Right kidney (tissue), 1 donor: ENCODE data around the gene ARHGAP30.
"Not testable (repeated sequence)": the region's sequence is repeated elsewhere in the genome, so short reads cannot be mapped to it uniquely, and the experiment has no call there.

Source experiments
- DNase-seq: peaks from one replicate; pipeline ENCODE4 v3.0.0-alpha.2; 2016

The ARHGAP30 gene

DNA sequence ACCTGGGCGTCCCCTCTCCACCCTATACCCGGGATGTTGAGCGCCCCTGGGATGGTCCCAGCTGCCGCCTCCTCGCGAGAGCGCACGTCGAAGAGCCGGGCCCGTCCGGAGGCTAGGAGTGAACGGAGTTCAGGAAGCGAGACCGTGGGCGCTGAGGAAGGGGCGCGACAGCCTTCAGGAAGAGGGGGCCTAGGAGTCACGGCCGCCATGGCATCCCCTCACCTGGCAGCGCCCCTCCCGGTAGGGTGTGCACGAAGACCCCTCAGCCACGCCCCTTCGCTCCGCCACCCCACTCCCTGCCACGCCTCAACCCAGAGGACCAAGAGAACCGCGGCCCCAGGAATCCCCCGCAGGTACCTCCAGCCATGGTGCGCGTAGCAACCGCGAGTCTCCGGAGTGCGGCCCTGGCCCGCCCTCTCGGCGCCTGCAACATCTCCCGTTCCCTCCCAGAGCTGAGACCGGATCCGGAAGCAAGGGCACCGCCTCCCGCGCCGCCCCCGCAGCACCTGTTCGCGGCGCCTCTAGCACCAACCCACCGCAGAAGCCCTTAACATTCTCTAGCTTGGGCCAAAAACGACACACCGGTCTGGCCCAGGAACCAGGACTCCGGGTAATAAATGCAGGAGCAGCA lies 31.1 kb downstream of the ARHGAP30 start, which contains the start of gene TSTD1:
Gene TSTD1, minus strand, starts transcription at position 442 of the 631 bp plus-strand sequence. Its CDS starts 75 bp downstream, at position 367.
- DNase-seq = peak; percentile 75

DNA sequence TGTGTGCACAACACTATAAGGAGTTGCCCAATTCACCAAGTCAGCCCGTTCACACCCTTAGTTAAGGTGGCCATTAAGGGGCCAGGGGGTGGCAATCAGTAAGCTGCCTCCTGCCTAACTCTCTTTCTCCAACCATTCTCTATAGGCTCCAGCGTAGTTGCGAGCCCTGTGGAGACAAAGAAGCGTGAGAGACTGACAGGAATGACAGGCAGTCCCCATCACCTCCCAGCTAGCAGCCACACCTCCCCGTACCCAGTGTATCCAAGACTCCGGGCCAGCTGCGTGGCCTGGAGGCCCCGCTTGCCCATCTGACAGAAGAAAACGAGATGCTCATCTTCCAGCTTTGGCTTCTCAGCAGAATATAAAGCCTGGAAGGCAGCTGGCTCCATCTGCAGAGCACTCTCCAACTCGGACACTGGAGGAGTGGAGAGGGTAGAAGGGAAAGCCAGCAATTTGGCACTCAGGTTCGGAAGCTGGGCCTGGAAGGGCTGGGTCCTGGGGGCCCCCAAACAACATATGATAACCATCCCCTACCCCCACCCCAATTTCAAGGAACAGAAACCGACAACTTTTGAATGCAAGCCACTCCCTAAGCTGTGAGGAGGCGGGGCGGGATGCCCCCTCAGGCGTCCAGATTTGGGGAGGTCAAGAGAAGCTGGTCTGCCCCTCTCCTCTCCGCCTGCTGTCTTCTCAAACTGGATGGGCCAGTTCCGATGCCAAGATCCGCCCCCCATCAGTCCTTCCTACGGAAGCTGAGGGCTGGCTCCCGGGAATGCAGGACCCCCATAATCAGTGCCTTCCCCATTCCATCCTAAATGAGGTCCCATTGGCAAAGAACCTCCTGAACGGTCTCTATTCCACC lies 31.8 kb downstream of the ARHGAP30 start:
- no peak for DNase-seq

DNA sequence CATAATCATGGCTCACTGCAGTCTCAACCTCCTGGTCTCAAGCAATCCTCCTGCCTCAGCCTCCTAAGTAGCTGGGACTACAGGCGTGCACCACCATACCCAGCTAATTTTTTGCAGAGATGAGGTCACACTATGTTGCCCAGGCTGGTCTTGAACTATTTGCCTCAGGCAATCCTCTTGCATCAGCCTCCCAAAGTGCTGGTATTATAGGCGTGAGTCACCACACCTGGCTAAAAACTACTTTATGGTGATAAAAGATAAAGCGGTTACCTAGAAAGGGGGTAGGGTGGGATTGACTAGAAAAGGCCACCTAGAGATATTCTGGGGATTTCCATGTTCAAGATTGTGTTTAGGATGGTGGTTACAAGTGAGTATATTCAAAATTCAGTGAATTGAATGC lies 35.9 kb downstream of the ARHGAP30 start:
- no peak for DNase-seq

DNA sequence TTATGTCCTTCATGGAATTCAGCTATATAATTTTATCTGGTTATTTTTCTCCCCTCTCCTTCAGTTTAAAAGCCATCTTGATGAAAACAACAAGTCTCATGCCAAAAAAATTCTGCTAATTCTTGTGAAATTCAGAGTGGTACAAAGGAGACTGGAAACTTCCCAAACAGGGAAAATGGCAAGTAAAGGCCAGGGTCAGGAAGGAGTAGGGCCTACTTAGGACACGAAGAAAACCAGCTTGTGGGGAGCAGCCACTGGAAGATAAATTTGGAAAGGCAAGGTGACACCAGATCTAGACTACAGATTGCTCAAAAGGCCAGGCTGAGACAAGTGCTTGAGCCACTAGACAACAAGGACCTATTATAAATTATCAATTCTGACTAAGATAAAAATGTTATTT lies 37.3 kb downstream of the ARHGAP30 start:
- no peak for DNase-seq

DNA sequence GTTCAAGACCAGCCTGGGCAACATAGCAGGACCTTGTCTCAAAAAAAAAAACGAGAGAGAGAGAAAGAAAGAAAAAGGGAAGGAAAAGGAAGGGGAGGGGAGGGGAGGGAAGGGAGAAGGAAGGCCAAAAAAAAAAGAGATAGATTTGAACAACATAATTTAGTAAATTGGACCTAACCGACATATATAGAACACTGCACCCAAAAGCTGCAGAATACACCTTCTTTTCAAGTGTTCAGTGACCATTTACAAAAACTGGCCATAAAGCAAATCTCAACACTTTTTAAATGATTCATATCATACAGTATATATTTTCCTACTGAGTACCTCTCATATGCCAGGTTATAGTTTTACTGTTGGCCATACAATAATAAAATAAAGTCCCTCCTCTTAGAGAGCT lies 37.8 kb downstream of the ARHGAP30 start:
- DNase-seq = no peak

DNA sequence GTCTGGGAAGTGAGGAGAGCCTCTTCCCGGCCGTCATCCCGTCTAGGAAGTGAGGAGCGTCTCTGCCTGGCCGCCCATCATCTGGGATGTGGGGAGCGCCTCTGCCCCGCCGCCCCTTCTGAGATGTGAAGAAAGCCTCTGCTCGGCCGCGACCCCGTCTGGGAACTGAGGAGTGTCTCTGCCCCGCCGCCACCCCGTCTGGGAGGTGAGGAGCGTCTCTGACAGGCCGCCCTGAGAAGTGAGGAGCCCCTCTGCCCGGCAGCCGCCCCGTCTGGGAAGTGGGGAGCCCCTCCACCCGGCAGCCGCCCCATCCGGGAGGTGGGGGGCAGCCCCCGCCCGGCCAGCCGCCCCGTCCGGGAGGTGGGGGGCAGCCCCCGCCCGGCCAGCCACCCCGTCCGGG lies 40.2 kb downstream of the ARHGAP30 start:
- not testable (repeated sequence) for DNase-seq

DNA sequence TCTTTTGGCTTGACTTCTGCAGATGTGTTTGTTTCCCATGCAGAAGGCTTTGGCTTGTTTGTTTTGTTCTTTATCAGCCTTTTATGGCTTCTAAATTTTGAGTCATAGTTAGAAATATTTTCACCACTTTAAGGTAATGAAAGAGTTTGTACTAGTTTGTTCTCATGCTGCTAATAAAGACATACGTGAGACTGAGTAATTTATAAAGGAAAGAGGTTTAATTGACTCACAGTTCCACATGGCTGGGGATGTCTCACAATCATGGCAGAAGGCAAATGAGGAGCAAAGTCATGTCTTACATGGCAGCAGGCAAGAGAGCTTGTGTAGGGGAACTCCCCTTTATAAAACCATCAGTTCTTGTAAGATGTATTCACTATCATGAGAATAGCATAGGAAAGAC lies 42.7 kb downstream of the ARHGAP30 start:
- DNase-seq = not testable (repeated sequence)

DNA sequence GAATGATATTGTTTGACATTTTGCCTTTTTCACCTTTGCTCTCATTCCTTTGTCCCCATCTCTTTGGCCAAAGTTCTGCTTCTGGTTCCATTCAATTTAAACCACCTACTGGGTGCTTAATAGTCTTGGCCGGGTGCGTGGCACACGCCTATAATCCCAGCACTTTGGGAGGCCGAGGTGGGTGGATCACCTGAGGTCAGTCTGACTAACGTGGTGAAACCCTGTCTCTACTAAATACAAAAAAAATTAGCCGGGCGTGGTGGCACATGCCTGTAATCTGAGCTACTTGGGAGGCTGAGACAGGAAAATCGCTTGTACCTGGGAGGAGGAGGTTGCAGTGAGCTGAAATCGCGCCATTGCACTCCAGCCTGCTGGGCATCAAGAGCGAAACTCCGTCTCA lies 47.3 kb downstream of the ARHGAP30 start:
- not testable (repeated sequence) for DNase-seq

DNA sequence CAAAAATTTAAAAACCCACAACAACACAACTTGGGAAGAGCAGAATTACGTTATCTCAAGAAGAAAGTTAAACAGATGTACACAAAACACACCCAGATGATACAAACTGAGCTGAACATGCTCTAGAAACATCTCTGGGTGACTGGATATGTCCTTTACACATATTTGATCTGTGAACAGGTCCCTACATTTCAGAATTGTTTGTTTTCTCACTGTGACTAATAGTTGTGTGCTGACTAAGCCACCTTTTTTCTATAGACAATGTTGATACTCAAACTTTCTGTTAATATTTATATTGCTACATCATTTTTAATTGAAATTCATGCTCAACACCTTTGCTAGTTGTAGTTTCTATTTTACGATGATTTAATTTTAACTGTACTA lies 47.7 kb downstream of the ARHGAP30 start:
- DNase-seq = no peak

DNA sequence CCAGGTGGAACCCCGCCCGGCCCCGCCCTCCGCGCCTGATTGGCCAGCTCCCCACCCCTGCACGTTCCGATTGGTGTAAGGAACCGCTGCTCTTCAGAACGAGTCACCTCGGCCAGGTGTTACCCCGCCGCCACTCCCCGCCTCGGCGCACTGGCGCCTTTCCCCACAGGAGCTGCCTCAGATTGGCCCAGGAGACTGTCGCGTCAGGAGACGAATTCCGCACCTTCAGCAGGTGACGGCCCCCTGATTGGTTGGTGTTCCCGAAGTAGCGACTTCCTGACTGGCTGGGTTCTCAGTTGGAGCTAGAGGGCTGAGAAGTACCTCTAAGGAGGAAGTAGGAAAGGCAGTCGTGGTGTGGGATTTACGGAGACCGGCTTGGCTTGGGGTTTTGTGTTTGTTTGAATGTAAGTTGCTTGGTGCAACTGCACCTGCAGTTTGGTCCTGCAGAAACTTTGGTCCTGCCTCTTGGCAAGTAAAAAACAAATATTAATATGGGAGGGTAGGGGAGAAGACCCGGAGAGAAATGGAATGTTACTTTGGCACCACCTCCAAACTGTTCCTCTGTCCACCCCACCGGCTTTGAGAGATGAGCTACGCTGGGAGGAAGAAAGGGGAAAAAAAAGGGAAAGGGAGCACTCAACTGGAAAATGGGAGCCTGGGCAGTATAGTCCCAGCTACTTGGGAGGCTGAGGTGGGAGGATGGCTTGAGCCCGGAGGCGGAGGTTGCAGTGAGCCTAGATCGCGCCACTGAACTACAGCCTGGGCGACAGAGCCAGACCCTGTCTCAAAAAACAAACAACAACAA lies 48.3 kb downstream of the ARHGAP30 start:
- DNase-seq = peak; percentile 83

DNA sequence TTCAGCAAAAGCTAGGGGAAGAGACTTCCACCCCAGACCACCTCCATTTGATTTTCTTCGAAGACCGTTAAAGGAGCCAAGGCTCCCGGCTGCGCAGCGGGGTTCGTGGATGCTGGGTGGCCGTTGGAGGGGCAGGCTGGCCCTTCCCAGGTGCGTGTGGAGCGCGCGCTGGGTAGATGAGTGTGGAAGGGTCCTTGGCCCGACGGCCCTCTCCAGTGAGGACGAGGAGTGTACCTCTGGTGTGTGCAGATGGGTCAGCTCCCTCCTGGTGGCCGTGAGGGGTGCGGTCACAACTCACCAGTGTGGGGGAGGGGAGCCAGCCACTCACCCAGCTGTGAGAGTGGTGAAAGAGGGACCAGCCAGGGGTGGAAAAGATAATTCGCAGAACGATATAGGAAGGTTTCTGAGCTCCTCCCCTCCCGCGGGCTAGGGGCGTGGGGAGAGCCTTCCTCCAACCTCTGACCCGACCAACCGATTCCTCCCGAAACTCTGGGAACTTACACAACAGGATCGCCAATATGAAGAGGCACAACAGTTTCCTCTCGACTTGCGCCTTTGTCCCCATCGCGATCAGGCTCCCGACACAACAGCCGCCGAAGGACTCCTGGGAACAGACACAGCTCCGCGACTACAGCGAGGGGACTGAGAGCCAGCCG lies 49.1 kb downstream of the ARHGAP30 start, which contains the start of gene F11R:
Gene F11R, minus strand, starts transcription at position 644 of the 656 bp plus-strand sequence. Its CDS starts 79 bp downstream, at position 565.
- peak; percentile 80 for DNase-seq

DNA sequence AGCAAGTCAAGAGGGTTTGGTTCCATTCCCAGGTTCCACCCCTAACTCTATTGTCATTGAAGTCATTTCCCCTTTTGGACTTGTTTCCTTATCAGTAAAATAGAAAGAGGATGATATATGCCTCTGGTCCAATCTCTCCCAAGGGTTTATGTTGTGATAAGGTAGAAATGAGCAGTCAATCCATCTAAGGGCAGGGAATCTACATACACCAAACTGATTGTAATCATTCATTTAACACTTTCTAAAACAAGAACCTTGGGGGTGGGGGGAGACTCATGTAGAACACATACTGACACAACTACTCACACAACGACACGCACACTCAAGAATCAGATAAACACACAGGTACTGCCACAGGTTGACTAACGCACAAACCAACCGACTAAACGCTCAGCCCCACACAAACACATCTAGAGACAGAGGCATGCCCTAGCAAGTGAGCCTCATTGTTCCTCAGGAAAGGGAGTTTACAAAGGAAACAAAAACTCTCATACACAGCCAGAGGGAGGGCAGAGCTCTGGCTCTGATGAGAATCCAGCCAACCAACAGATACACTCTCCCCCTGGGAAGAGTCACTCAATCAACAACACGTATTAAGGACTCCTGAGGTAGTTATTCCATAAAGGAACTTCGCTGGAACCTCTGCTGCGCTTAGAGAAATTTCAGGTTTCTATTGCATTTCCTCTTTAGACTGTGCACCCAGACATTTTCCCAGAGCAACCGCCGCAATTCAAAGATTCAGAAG lies 49.8 kb downstream of the ARHGAP30 start:
- no peak for DNase-seq

DNA sequence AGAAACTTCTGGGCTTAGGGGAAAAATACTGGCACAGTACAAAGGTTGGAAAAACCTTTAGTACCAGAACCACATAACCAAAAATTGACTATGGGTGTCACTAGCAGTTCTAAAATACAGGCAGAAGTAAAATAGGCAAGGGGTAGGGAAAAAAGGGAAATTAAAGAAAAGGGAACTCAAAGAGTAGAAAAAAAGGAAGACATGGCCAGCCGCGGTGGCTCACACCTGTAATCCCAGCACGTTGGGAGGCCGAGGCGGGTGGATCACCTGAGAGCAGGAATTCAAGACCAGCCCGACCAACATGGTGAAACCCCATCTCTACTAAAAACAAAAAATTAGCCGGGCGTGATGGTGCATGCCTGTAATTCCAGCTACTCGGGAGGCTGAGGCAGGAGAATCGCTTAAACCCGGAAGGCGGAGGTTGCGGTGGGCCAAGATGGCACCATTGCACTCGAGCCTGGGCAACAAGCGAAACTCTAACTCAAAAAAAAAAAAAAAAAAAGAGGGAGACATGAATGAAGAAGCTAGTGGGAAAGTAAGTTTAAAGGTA lies 50.5 kb downstream of the ARHGAP30 start:
- DNase-seq = not testable (repeated sequence)

DNA sequence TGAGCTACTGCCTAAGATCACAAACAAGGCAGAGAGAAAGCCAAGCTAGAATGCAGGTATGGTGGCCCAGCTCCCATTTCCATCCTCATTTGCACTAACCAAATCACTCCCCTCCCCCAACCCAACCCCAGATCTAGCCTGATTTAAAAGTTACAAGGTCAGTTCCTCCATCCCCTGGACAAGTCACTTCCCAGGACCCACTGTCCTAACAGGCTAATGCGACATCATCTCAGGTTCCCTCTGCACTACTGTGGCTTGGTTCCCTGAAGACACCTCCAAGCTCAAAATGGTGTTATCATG lies 51.1 kb downstream of the ARHGAP30 start:
- no peak for DNase-seq

DNA sequence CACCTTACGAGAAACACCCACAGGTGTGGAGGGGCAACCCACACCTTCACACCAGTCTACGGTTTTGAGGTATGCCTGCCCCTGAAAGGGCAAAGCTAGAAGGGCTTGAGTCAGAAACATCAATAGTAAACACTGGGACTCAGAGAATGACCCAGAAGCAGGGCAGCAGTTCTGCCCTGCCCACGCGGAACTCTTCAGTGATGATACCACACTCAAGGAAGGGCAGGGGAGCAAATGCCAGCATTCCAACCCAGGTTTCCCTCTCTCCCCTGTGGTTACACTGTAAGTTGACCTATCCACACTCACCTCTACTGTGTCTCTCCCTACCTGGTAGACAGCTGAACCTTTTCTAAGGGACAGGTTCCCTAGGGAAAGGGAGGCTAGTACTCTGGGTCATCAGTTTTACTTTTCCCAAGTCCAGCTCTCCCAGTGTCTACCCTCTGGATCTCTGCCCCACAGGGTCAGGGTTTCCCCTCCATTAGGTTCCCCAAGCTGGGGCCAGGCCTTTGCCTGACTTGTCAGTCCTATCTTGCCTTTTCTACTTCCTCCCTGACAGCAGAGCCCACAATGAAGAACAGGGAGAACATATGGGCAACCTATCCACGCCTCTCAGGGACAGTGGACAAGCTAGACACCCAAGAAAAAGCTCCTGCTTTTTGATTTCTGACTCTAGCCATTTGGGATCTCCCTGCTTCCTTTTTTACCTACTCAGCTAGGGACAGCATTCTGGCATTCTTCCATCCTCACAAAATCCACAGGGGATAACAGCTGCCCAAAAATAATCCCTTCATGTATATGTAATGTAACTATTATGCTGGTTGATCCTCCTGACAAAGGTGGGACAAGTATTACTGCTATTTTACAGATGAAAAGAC lies 51.7 kb downstream of the ARHGAP30 start:
- DNase-seq = no peak

DNA sequence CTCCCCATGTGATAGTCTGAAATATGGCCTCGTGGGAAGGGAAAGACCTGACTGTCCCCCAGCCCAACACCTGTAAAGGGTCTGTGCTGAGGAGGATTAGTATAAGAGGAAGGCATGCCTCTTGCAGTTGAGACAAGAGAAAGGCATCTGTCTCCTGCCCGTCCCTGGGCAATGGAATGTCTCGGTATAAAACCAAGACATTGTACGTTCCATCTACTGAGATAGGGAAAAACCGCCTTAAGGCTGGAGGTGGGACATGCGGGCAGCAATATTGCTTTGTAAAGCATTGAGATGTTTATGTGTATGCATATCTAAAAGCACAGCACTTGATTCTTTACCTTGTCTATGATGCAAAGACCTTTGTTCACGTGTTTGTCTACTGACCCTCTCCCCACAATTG lies 52.5 kb downstream of the ARHGAP30 start:
- DNase-seq = not testable (repeated sequence)

DNA sequence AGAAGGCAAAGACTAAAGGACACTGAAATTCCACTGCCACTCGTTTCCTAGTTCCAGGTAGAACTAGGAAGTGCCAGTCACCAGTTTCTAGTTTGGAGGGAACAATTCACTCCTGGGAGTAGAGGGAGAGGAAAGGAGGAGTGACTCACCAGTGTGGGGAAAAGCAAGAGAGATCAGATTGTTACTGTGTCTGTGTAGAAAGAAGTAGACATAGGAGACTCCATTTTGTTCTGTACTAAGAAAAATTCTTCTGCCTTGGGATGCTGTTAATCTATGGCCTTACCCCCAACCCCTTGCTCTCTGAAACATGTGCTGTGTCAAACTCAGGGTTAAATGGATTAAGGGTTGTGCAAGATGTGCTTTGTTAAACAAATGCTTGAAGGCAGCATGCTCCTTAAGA lies 53.0 kb downstream of the ARHGAP30 start:
- not testable (repeated sequence) for DNase-seq

DNA sequence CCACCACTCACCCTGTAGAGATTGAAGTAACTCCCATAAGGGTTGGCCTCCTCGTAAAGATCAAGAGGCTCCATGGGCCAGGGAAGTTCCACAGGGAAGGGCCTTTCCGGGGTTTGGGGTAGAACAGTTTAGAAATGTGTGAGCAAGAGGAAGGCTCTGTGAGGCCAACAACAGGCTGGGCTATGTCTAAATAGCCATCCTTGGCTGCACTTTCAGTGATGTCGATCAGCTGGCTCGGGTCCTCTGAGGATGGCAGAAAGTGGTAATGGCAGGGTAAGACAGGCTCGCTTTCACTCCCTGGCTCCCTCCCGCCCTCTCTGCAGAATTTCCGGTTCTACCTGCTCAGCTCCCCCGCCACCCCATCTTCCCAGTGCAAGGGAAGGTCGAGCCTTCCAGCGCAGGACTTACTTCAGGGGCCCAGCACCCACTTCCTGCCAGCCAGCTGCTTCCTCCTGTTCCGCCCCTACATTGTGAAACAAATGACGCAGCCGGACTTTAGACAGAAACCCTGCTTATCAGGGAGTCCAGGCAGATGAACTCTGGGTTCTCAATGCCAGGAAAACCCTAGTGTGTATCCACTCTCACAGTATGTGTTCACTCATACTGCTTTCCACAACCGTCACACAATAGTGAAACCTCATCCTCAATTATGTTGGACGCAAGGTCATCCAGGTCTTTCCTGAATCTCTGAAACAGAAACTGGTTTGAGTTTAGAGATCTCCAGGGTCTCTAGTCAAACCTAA lies 56.0 kb downstream of the ARHGAP30 start:
- DNase-seq = peak; percentile 39

DNA sequence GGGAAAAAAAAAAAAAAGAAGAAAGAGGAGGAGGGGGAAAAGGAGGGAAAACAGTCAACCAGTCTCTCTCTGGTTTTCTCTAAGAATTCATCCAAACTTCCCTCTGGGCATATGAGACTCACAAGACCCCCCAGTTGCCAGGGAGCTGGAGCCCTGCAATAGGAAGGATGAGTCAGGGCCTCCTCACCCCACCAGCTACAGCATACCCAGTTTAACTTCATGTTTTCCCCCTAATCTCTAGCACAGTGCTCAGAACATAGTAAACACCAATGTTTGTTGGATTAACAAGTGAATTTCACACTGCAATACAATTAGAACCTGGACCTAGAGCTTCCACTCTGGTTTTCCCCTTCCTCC lies 56.6 kb downstream of the ARHGAP30 start:
- no peak for DNase-seq

DNA sequence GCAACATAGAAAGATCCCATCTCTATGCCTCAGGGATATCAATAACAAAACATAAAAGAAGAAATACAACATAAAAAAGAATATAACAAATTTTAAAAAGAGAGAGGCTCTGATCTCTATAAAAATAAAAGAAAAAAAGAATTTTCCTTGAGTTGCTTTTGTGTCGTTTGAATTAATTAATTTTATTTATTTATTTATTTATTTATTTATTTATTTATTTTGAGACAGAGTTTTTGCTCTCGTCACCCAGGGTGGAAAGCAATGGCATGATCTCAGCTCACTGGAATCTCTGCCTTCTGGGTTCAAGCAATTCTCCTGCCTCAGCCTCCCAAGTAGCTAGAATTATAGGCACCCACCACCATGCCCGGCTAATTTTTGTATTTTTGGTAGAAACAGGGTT lies 57.3 kb downstream of the ARHGAP30 start:
- no peak for DNase-seq
